Kidney epithelial cell (primary cell): ENCODE data around the gene SYPL2. TPM values are rescaled to one million over a fixed set of nuclear protein-coding genes. Genes with fewer than 3 reads are reported as not detected.

ENCODE experiments used
- DNase-seq: peaks from one replicate; pipeline ENCODE4 v3.0.0-alpha.2; 2010; ENCODE audit warnings: low read depth
- H3K27me3 ChIP-seq: 2 replicates; pipeline ENCODE4 v1.6.0; 2011; ENCODE audit warnings: low read length; ENCODE audit not compliant: control insufficient read depth, insufficient read depth
- H3K36me3 ChIP-seq: 2 replicates; pipeline ENCODE4 v1.5.1; 2011; ENCODE audit warnings: low read length; ENCODE audit not compliant: control insufficient read depth, insufficient read depth
- H3K4me3 ChIP-seq: 2 replicates; pipeline ENCODE4 v1.5.1; 2011; ENCODE audit warnings: low read depth, mild to moderate bottlenecking, control low read depth, low read length
- CTCF ChIP-seq: IDR thresholded peaks from 2 replicates; pipeline ENCODE4 v1.5.1; 2011; ENCODE audit warnings: mild to moderate bottlenecking, moderate library complexity, low read length, control low read depth, inconsistent platforms; ENCODE audit not compliant: insufficient read depth, poor library complexity, severe bottlenecking
- total RNA-seq: library from RNA; depleted of rRNA; stranded (reverse); fragments of >200 nt; gene quantifications from 2 replicates; pipeline ENCODE4 v1.2.3, GENCODE V29; 2015

Gene SYPL2
- total RNA-seq, 1 donor from 2014 or later: 1.2 TPM

GRCh38 chr1:109527098-109527811, 60.9 kb downstream of the SYPL2 start:
- H3K27me3 ChIP-seq: peaks cover 2% of the 10 kb centered on the region
- no peak for TF ChIP-seq CTCF
- no peaks in the 10 kb centered on the region for H3K36me3 ChIP-seq
- no peak overlapping the region for H3K4me3 ChIP-seq
- DNase-seq: no peak

GRCh38 chr1:109527846-109528695, 61.7 kb downstream of the SYPL2 start:
- Histone ChIP-seq H3K36me3 (no peaks in the 10 kb centered on the region), H3K4me3 (no peak overlapping the region), H3K27me3 (no peaks in the 10 kb centered on the region)
- no peak for TF ChIP-seq CTCF
- DNase-seq: no peak

GRCh38 chr1:109528712-109529111, 62.4 kb downstream of the SYPL2 start:
- Histone ChIP-seq H3K36me3 (no peaks in the 10 kb centered on the region), H3K4me3 (no peak overlapping the region), H3K27me3 (no peaks in the 10 kb centered on the region)
- no peak for DNase-seq
- TF ChIP-seq CTCF: no peak

GRCh38 chr1:109529881-109530456, 63.6 kb downstream of the SYPL2 start:
- Histone ChIP-seq H3K27me3 (no peaks in the 10 kb centered on the region), H3K4me3 (no peak overlapping the region), H3K36me3 (no peaks in the 10 kb centered on the region)
- no peak for DNase-seq
- TF ChIP-seq CTCF: no peak

- no peaks in the 10 kb centered on the region for H3K27me3 ChIP-seq
- H3K4me3 ChIP-seq: no peak overlapping the region
- TF ChIP-seq CTCF: no peak
- H3K36me3 ChIP-seq: no peaks in the 10 kb centered on the region
- DNase-seq: no peak
Observed at GRCh38 chr1:109530457-109531087, 64.2 kb downstream of the SYPL2 start.
